Metanephros (tissue), 2 donors: Measurements from ENCODE around the gene C6orf47. TPM values are rescaled to one million over a fixed set of nuclear protein-coding genes. Genes with fewer than 3 reads are reported as not detected.

Experiments used
- small RNA-seq: library from RNA; depleted of rRNA; stranded (forward); fragments of <200 nt; gene quantifications from one replicate; pipeline ENCODE3, GENCODE V24; 2014; ENCODE audit warnings: low replicate concordance
- total RNA-seq: library from RNA; depleted of rRNA; stranded (reverse); fragments of >200 nt; gene quantifications from one replicate; pipeline ENCODE4 v1.2.3, GENCODE V29; 2014

C6orf47 gene, protein sequence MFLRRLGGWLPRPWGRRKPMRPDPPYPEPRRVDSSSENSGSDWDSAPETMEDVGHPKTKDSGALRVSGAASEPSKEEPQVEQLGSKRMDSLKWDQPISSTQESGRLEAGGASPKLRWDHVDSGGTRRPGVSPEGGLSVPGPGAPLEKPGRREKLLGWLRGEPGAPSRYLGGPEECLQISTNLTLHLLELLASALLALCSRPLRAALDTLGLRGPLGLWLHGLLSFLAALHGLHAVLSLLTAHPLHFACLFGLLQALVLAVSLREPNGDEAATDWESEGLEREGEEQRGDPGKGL
- 18.3 TPM for total RNA-seq

DNA sequence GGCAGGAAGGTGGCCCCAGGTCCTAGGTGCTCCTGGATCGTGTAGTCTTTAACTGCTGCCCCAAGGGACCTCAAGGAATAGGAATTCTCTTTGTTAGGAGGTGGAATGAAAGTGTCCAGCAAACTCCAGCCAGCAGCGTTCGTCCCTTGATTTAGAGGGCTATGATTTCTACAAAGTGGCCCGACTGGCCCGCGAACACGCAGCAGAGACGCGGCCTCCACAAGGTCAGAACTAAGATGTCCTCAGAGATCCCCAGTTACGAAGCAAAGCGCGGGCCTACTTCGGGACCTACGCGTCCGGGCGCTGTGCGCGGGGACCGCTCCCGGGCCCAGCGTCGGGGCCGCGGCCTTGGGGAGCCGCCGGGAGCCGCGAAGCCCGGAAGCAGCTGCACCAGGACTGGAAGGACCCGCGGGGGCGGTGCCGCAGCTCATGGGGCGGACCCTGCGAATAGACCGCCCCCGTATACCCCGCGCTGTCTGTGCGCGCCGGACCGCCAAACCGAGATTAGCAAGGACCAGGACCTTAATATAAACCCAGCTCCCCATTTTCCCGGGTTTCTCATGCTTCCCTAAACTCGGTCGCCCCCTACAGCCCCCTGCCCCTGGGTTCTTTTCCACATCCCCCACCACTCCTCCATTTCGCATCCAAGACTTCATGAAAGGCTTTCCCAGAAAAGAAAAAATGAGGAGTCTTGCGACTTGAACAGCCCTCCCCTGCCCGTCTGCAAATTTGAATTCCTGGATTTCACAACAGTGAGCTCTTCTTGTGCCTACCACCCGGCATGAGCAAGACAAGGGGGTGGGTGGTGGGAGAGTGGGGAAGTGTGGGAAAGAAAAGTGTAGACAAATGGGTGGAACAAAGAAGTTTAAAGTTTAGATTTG lies at the start of gene C6orf47:
Gene C6orf47 (minus strand): TSS at position 398 of the 881 bp plus-strand sequence. CDS start 831 bp downstream, outside the sequence.

DNA sequence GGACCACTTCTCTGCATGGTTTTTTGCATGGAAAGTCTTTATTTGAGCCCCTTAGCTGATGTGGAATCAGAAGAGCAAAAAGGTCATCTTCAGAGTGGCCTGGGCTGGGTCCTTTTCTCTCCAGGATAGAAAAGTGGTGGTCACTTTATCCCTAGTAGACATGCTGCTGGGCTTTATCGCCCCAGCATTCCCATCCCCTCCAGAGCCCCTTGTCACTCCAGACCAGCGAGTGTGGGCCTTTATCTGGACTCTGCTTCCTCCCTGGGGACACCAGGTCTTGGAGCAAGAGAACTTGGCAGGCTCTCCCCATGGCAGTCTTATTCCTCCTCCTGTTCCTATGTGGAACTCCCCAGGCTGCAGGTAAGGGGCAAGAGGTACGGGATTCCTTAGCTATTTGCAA lies 46.0 kb upstream of the C6orf47 start, which contains the start of gene LY6G6F:
Gene LY6G6F (plus strand): TSS at position 268 of the 400 bp plus-strand sequence. CDS start 41 bp downstream, at position 309.

DNA sequence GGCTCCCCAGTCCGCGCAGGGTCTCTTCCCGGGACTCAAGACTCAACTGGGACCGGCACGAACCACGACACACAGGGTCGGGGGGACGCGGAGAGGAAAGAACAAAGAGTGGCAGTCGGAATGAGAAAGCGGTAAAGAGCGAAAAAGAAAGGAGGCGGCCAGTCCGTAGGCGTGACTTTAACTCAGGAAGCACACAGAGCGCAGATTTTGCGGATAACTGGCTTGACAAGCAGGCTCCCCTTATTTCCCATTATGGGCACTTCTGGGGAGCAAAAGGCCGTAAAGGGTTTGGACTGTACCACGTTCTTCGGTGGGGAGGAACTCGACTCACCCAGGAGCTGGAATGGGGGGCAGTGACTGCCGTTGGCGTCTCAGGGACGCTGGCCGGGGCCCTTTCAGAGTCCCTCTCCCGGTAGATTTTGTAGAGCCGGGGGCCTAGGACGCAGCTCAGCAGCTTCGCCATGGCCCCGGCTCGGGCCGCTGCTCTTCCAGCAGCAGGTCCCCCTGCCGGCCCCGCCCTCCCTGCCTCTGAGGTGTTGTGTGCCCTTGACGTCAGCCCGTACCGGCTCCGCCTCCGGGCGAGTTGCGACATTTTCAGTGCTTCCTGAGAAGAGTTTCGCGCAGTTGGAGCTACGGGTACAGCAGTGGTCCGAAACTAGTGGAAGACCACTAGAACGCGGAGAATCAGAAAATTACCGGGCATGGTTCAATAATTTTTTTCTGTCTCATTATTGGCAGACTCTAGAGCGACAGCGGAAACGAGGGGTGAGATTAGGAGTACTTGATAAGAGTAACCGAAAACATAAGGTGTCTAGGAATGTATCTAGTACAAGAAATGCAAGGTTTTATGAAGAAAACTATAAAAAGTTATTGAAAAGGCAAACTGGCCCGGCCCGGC lies 42.5 kb upstream of the C6orf47 start, which contains the start of gene ABHD16A:
Gene ABHD16A (minus strand): TSS at position 506 of the 898 bp plus-strand sequence. CDS start 43 bp downstream, at position 463.

DNA sequence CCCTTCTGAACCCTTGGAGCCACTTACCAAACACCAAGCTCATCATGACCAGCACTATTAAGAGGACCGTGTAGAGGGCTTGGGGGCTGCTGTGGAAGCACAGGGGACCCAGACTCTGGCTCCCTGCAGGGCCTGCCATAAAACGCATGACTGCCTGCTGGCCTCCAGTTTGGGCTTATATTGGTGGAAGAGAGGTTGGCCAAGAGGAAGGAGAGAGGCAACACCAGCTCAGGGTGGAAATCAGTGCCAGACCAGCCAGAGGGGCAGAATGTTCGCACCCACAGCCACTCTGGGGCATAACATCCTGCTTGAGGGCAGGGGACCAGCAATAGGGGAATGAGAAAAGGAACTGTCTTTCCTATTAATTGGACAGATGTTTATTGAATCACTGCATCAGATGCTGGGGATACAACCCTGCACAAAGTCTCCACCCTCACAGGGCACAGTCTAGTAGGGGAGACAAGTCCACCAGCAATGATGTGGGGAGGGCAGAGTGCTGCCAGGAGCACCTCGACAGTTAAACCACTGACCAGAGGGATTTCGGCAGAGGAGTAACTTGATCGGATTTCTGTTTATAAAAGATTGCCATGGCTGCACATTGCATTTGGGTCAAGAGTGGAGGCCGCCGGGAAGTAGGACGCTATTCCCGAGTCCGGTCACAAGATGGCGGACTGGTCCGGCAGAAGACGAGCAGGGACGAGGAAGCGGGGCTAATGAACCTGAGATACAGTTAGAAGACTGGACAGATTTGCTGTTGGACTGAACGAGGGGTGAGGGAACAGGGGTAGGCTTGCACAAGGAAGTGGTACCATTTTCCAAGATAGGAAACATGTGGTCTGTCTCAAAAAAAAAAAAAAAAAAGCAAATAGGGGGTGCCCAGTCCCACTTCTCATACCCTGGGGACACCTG lies 19.9 kb upstream of the C6orf47 start, which contains the start of gene LY6G5C:
Gene LY6G5C (minus strand): TSS at position 842 of the 909 bp plus-strand sequence. CDS start 694 bp downstream, at position 148.

DNA sequence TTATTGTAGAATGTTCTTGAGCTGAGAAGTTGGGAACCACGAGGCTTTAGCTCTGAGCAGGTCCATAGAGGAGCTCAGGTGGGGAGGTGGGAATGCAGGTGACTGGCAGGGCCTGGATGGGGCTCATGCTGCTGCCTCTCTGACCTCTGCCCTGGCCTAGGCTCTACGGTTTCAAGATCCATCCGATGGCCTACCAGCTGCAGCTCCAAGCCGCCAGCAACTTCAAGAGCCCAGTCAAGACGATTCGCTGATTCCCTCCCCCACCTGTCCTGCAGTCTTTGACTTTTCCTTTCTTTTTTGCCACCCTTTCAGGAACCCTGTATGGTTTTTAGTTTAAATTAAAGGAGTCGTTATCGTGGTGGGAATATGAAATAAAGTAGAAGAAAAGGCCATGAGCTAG lies 9.1 kb upstream of the C6orf47 start, which contains the start of gene LY6G5B:
Gene LY6G5B (plus strand): TSS at position 301 of the 400 bp plus-strand sequence. CDS start 975 bp downstream, outside the sequence.

DNA sequence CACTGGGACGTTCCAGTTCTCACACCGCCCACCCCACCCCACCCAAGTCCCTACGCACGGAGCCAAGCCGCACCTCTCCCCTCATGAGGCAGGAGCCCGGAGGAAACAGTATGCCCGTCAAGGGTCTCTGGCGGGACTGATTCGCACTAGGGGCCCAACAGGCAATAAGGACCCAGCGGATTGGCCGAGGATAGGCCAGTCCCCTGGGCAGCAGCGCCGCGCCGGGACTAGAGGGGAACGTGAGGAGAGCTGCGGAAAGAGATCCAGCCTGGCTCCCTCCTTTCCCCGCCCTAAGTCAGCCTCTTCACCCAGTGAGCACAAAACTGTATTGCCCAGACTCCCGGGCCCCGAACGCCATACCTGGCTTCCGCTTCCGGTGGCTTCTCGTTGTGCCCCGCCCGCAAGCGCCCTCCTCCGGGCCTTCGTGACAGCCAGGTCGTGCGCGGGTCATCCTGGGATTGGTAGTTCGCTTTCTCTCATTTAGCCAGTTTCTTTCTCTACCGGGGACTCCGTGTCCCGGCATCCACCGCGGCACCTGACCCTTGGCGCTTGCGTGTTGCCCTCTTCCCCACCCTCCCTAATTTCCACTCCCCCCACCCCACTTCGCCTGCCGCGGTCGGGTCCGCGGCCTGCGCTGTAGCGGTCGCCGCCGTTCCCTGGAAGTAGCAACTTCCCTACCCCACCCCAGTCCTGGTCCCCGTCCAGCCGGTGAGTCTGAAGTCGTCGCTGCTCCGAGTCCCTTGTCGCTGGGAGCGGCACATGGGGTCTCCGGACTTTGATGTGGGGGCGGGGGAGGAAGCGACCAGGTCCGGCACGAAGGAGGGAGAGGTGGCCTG lies 5.1 kb upstream of the C6orf47 start, which contains the start of gene CSNK2B:
Gene CSNK2B (plus strand): TSS at position 580 of the 836 bp plus-strand sequence. CDS start 752 bp downstream, outside the sequence.

DNA sequence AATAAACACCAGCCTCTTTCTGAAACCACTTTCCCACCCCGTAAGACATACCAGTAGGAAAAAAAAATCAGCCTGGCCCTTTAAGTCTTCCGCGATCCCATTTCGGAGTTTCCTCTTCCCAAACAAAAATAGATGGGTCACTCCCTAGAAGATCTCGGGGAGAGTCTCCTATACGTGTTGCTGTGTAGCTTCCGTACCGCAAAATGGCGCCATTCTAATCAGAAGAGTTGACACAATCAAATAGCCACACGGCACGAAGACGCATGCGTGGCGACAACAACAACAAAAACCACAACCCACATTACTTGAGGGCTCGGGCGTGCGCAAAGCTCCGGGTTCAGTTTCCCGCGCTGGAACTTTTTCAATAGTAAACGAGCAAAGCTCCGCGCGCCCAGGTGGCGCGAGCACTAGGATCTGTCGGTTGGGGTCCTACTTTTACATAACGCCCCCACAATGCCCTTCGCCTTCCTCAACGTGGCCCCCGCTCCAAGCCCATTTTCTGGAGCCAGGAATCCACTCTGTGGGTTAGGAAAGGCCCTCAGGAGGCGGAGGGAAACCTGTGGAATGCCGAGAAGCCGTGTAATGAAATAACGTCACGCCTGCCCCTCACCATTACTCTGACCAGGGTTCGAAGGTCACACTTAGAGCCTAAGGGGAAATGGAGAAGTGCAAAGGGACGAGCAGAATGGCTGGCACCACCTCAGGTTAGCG lies 4.4 kb upstream of the C6orf47 start, which contains the start of gene GPANK1:
Gene GPANK1 (minus strand): TSS at position 208 of the 711 bp plus-strand sequence. CDS start 519 bp downstream, outside the sequence.

DNA sequence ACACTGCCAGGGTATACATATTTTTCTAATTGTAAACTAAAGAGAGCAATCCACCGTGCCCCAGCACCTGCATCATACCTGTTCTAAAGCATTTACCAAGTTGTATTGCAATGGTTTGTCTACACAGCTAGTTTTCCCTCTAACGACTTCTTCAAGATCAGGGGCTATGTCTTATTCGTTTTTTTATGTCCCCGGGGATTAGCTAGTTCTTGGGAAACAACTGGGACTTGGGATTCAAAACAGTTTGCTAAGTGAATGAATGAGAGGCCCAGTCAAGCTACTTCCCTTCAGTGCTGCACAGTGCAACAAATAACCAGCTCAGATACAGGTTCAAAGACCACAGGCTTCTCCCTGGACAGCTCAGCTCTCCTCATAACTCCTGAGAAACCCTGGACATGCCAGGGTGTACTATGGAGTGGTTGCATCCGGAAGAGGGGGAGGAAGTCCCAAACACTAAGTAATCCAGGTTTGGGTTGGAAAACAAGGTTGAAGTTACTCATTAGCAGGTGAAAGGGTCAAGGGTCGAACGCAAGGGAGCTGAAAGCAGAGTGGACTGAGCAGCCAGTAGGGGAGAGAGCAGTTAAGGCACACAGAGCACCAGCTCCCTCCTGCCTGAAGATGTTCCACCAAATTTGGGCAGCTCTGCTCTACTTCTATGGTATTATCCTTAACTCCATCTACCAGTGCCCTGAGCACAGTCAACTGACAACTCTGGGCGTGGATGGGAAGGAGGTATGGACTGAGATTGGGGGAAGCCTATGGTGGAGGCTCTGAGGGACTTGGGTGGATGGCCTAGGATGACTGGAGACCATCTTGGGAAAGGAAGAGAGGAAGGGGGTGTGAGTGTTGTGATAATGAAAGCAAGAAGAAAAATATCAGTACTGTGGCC lies 5.0 kb downstream of the C6orf47 start, which contains the start of gene APOM:
Gene APOM (plus strand): TSS at position 546 of the 889 bp plus-strand sequence. CDS start 73 bp downstream, at position 619.

DNA sequence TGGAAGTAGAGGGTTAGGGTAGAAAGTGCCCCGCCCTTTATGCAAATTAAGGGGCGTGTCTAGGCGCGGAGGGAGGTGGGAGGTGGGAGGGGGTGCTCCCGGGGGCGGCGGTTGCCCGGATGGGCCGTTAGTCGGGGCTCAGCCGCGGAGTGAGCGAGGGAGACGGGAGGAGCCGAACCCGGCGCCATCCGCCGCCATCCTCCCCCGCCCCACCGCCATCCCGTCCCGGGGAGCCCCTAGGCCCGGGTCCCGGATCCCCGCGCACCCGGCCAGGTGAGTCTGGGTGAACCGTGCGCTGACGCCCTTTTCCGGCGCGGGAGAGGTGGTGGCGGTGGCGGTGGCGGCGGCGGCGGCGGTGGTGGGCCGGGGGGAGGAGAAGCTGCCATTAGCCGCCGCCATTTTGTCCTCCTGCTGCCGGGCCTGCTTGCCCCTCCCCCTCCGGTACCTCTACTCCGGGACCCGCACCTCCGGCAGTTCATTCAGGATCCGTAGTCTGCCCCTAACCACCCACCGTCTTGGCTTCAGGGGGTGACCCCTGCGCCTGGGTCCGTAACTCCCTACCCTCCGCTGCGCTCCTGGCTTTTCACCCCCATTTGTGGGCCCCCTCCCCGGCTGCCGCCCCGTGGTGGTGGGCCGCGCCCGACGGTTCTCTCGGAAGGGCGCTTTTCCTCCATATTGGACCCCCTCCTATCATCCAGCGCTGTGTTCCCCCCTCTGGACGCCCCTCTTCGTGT lies 39.8 kb downstream of the C6orf47 start, which contains the start of gene PRRC2A:
Gene PRRC2A (plus strand): TSS at position 130 of the 734 bp plus-strand sequence. CDS start 2,075 bp downstream, outside the sequence.

DNA sequence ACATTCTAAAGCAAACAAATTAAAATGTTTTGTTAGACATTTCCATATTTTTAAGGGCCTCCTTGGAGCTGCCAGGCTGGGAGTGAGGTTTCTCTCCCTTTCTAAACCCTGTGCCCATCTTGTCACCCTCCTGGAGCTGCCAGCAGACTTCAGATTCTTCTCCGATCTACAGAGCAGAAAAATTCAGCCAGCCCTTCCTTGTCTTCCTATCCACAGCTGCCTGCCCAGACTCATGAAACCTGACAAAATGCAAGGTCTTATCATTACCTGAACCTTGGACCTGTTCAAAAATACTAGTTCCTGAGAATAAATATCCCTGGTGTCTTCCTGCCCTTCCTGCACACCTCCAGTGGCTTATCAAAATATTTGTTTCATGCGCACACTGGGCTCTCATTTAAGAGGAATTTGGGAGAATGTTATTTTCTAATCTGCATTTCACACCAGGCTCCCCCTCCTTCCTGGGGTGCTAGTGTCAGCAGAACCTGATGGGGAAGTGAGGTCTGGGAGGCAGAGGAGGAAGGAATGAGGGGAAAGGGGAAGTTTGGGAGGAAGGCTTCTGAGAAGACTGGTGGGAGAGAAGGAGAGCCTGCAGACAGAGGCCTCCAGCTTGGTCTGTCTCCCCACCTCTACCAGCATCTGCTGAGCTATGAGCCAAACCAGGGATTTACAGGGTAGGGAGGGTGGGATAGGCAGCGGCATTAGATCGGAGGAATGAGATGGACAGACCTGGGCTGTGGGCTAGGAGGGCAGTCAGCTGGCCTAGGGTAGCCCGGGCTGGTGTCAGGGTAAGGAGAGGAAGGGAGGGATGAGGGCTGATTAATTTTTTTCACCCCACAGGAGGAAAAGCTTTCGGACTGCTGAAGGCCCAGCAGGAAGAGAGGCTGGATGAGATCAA lies 45.6 kb downstream of the C6orf47 start, which contains the start of gene AIF1:
Gene AIF1 (plus strand): TSS at position 551 of the 895 bp plus-strand sequence. CDS start 96 bp downstream, at position 647.

Small RNA genes lying within 50 kb of the gene (small RNA-seq; reads per million reads assigned to genes)
- gene MIR4646 (not detected), gene MIR6832 (not detected), gene RF00019 (not detected), gene SNORA38 (2.2 reads per million, percentile 90 among the genes with 10 or more reads in this experiment), gene UQCRHP1 (not detected)

Other genes starting within 250 kb of the C6orf47 start
- 3.6 TPM for gene MICB, start 162.6 kb downstream of the C6orf47 start, total RNA-seq
- gene MCCD1, start 131.8 kb downstream of the C6orf47 start, total RNA-seq: 9.8 TPM
- gene DDX39B, start 118.8 kb downstream of the C6orf47 start, total RNA-seq: 530 TPM
- 2.2 TPM for gene ATP6V1G2, start 114.2 kb downstream of the C6orf47 start, total RNA-seq
- gene NFKBIL1, start 113.2 kb downstream of the C6orf47 start, total RNA-seq: 26.4 TPM
- gene LTA, start 88.5 kb downstream of the C6orf47 start, total RNA-seq: not detected
- 0.35 TPM for gene TNF, start 85.2 kb downstream of the C6orf47 start, total RNA-seq
- gene LTB, start 78.4 kb downstream of the C6orf47 start, total RNA-seq: 3.1 TPM
- 12.3 TPM for gene LST1, start 74.5 kb downstream of the C6orf47 start, total RNA-seq
- gene NCR3, start 67.8 kb downstream of the C6orf47 start, total RNA-seq: 0.35 TPM
- gene AIF1, start 45.5 kb downstream of the C6orf47 start, total RNA-seq: 18.7 TPM
- gene PRRC2A, start 40.1 kb downstream of the C6orf47 start, total RNA-seq: 111 TPM
- 208 TPM for gene BAG6, start 8.1 kb downstream of the C6orf47 start, total RNA-seq
- 24.0 TPM for gene APOM, start 4.9 kb downstream of the C6orf47 start, total RNA-seq
- gene GPANK1, start 4.2 kb upstream of the C6orf47 start, total RNA-seq: 16.5 TPM
- 99.5 TPM for gene CSNK2B, start 5.3 kb upstream of the C6orf47 start, total RNA-seq
- gene LY6G5B, start 9.2 kb upstream of the C6orf47 start, total RNA-seq: 3.3 TPM
- 1.1 TPM for gene LY6G5C, start 20.3 kb upstream of the C6orf47 start, total RNA-seq
- 56.0 TPM for gene ABHD16A, start 42.5 kb upstream of the C6orf47 start, total RNA-seq
- not detected for gene LY6G6F, start 46.1 kb upstream of the C6orf47 start, total RNA-seq
- not detected for gene LY6G6D, start 54.6 kb upstream of the C6orf47 start, total RNA-seq
- gene LY6G6C, start 61.0 kb upstream of the C6orf47 start, total RNA-seq: not detected
- gene MPIG6B, start 62.6 kb upstream of the C6orf47 start, total RNA-seq: 4.7 TPM
- 121 TPM for gene DDAH2, start 68.5 kb upstream of the C6orf47 start, total RNA-seq
- gene CLIC1, start 75.8 kb upstream of the C6orf47 start, total RNA-seq: 227 TPM
- 18.9 TPM for gene MSH5, start 79.2 kb upstream of the C6orf47 start, total RNA-seq
- gene SAPCD1, start 101.9 kb upstream of the C6orf47 start, total RNA-seq: 4.3 TPM
- 8.6 TPM for gene VWA7, start 116.5 kb upstream of the C6orf47 start, total RNA-seq
- gene VARS1, start 135.0 kb upstream of the C6orf47 start, total RNA-seq: 38.8 TPM
- 33.5 TPM for gene LSM2, start 146.2 kb upstream of the C6orf47 start, total RNA-seq
- gene HSPA1L, start 154.5 kb upstream of the C6orf47 start, total RNA-seq: 2.9 TPM
- gene HSPA1A, start 154.8 kb upstream of the C6orf47 start, total RNA-seq: 1,222 TPM
- 1,232 TPM for gene HSPA1B, start 167.0 kb upstream of the C6orf47 start, total RNA-seq
- gene NEU1, start 202.0 kb upstream of the C6orf47 start, total RNA-seq: 46.4 TPM
- 28.4 TPM for gene SLC44A4, start 218.2 kb upstream of the C6orf47 start, total RNA-seq
- gene EHMT2, start 236.9 kb upstream of the C6orf47 start, total RNA-seq: 71.4 TPM
- 14.4 TPM for gene ZBTB12, start 241.3 kb upstream of the C6orf47 start, total RNA-seq